ENCODE measurements around the gene NOL9. TPM values are rescaled to one million over a fixed set of nuclear protein-coding genes. Genes with fewer than 3 reads are reported as not detected.

NOL9 gene
- total RNA-seq, result 21.6 and 31.7 TPM in 2 replicates

DNA sequence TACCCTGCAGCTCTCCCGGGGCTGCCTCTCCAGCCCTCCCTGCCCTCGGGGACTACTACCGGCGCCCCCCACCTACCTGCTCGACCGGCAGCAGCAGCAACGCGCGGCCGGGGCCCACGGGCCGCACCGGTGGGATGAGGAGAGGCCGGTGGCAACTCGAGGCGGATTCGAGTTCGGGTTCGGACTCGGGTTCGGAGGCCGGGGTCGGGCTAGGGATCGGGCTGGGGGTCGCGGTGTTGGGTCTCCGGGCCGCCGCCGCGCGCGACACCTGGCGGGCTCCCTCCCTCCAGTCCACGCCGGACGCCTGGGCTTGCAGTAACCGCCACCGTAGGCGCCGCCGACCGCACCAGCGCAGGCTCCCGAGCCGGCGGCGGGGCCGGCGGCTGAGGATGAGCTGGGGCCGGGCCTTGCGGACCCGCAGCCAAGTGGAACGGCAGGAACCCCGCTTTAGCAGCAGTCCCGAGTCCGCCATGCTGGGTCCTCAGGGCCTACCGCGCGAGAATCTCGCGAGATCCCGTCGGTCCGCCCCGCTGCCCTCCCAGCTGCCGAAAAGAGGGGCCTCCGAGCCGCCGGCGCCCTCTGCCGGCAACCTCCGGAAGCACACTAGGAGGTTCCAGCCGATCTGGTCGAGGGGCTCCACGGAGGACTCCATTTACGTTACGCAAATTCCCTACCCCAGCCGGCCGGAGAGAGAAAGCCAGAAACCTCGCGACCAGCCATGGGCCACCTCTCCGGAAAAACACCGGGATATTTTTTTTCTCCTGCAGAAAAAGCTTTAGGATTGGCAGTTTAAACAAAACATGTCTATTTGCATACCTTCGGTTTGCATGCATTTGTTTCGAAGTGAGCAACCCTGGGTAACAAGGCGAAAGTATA, at the start of gene NOL9:
Gene NOL9, minus strand, starts transcription at position 483 of the 876 bp plus-strand sequence. Its CDS starts 11 bp downstream, at position 472.

DNA sequence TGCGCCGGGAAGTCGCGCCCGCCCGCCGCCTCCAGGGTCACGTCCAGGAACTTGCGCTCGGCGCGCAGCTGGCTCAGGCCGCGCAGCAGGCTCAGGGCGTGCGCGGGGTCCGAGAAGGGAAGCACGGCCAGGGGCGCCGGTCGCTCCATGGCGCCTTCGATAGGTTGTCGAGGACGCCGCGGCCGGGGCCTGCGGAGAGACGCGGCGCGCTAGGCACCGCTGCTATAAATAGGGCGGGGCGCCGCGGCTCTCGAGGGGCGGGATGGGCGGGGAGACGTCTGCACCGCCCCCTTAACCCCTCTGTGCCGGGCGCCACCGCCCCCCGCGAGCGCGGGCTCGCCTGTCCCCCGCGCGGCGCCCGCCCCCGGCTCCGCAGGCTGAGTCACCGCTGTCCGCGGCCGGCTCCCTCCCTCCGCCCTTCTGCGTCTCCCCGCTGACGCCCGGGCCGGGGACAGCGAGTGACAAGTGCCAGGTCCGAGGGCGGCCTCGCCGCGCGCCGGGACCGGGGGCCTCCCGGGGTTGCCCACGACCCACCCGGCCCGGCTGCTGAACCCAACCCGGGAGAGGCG, 48.4 kb upstream of the NOL9 start, which contains the start of gene KLHL21:
Gene KLHL21, minus strand, starts transcription at position 201 of the 569 bp plus-strand sequence. Its CDS starts 52 bp downstream, at position 149.

DNA sequence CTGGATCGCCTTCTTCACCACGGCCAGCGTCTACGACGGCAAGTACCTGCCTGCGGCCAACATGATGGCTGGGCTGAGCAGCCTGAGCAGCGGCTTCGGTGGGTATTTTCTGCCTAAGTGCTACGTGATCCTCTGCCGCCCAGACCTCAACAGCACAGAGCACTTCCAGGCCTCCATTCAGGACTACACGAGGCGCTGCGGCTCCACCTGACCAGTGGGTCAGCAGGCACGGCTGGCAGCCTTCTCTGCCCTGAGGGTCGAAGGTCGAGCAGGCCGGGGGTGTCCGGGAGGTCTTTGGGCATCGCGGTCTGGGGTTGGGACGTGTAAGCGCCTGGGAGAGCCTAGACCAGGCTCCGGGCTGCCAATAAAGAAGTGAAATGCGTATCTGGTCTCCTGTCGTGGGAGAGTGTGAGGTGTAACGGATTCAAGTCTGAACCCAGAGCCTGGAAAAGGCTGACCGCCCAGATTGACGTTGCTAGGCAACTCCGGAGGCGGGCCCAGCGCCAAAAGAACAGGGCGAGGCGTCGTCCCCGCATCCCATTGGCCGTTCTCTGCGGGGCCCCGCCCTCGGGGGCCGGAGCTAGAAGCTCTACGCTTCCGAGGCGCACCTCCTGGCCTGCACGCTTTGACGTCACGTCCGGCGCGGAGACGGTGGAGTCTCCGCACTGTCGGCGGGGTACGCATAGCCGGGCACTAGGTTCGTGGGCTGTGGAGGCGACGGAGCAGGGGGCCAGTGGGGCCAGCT, 25.2 kb upstream of the NOL9 start, which contains the start of gene ZBTB48:
Gene ZBTB48, plus strand, starts transcription at position 621 of the 745 bp plus-strand sequence. CDS start 616 bp downstream, outside the sequence.

DNA sequence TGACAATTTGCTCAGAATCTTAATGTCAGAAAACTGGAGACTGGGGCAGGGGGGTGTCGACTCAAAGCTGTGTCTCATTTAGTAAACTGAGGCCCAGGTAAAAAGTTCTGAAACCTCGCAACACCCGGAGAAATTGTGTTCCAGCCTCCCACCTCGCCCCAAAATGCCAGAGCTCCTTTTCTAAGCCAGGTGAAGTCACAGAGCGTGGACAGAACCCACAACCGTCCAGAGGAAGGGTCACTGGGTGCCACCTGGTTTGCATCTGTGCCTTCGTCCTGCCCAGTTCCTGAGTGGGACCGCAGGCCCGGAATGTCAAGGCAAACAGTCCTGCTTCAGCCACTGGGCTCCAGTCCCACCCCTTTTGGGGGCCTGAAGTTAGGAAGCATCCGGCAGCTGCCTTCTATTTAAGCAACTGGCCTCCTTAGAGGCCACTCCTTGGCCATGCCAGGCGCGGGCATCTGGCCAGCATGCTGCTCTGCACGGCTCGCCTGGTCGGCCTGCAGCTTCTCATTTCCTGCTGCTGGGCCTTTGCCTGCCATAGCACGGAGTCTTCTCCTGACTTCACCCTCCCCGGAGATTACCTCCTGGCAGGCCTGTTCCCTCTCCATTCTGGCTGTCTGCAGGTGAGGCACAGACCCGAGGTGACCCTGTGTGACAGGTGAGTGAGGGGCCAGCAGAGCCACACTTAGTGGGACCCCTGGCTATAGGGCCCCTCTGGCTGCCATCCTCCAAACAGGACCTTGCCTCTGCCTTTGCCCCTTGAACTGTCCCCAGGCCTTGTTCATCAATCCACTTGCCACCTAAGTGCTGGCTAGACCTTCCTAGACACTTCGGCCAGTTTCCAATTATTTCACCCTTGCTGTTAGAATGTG, 830 bp upstream of the NOL9 start, which contains the start of gene TAS1R1:
Gene TAS1R1, plus strand, starts transcription at position 401 of the 872 bp plus-strand sequence. Its CDS starts 67 bp downstream, at position 468.

DNA sequence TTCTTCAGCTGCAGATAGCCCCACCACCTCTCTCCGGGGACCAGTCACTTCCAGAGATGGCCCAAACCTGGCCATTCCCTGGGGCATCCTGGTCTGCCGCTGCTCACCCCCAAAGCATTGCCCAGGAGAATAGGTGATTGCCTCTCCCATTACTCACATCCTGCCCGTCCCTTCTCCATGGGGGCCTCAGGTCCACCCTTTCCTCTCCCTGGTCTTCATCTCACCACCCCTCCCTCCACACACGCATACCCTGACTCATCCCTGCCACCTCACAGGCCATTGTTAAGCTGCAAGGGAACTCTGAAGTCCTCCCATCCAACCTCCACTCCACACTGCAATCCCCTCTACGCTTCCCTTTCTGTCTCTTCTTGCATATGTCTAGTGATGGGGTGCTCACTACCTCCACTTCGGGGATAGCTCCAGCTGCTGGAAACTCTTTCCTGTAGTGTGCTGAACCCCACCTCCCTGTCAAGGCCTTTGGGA, 62.8 kb downstream of the NOL9 start, which contains the start of gene PLEKHG5:
Gene PLEKHG5, minus strand, starts transcription at position 188 of the 483 bp plus-strand sequence. CDS start 14,096 bp downstream, outside the sequence.

Small RNAs within 50 kb of the gene (small RNA-seq; reads per million reads assigned to genes)
- not detected for gene RNU6-731P

Other genes starting within 250 kb of the NOL9 start
- 10.6 and 42.9 TPM in 2 replicates for gene ACOT7, start 160.7 kb downstream of the NOL9 start, total RNA-seq
- gene HES2, start 134.6 kb downstream of the NOL9 start, total RNA-seq, result 4.3 and 9.0 TPM in 2 replicates
- gene ESPN, start 129.7 kb downstream of the NOL9 start, total RNA-seq, result under 0.01 TPM in 1 of 2 replicates, not detected in the other
- gene TNFRSF25, start 88.3 kb downstream of the NOL9 start, total RNA-seq, result 2.9 and 13.3 TPM in 2 replicates
- 14.2 and 22.8 TPM in 2 replicates for gene PLEKHG5, start 62.8 kb downstream of the NOL9 start, total RNA-seq
- gene TAS1R1, start 794 bp upstream of the NOL9 start, total RNA-seq, result under 0.01 TPM in 1 of 2 replicates, not detected in the other
- 20.3 and 20.8 TPM in 2 replicates for gene ZBTB48, start 25.5 kb upstream of the NOL9 start, total RNA-seq
- 34.2 and 41.5 TPM in 2 replicates for gene KLHL21, start 48.4 kb upstream of the NOL9 start, total RNA-seq
- gene PHF13, start 59.2 kb upstream of the NOL9 start, total RNA-seq, result 19.3 and 23.6 TPM in 2 replicates
- 11.8 and 18.5 TPM in 2 replicates for gene THAP3, start 70.4 kb upstream of the NOL9 start, total RNA-seq
- 18.1 and 23.7 TPM in 2 replicates for gene DNAJC11, start 147.3 kb upstream of the NOL9 start, total RNA-seq
- gene CAMTA1, start 230.9 kb upstream of the NOL9 start, total RNA-seq, result 42.0 and 51.4 TPM in 2 replicates